ENCODE measurements around the gene MGAT1. TPM values are rescaled to one million over a fixed set of nuclear protein-coding genes. Genes with fewer than 3 reads are reported as not detected.

The MGAT1 gene
- total and polyA plus RNA-seq, 2 of the 8 experiments (the other 6 are each of a cell fraction or from before 2014, with no cell fraction given): 66.8 to 77.0 TPM

DNA sequence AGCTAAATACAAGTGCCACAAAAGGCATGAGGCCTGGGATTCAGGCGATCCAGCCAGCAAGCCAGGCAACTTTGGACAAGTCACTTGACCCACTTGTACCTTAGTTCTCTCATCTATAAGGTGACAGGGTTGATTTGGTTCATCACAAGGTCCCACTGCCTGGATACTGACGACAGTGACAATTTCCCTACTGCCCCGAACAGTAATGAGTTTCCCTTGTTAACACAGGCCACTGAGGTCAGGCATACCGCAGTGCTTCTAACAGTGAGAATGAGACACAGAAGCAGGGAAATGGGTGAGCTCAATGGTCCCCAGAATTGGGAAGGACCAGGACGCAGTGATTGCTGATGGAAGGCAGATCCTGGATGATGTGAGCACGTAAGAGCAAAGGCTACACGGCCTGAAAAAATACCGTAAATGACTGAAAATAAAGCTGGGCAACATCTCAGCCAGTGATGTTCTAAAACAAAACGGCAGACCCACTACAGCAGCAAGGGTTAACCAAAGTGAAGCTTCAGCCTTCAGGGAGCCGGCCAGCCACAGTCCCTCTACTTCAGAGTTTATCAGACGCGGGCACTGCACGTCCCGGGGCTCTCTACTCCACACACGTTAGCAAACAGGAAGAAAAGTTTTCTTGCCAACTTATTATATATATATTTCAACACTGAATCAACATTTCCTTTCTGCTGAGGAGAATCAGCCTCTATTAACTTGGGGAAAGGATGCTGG lies 846 bp downstream of the MGAT1 start (continued):
- TF ChIP-seq ASH2L (IDR thresholded peaks at IDR 0.05; ENCODE audit: low read length) (no peak), KDM4A (IDR thresholded peaks at IDR 0.05; ENCODE audit: low read depth, low read length, severe bottlenecking) (no peak), GABPA (IDR thresholded peaks at IDR 0.05; ENCODE audit: borderline replicate concordance, insufficient read depth, low read length) (no peak)
